HG02798 (cell line): ENCODE data around the gene UBE2G2.

Source experiments
- ATAC-seq: cut with Tn5 transposase; IDR thresholded peaks from one replicate; pipeline ENCODE4 v1.9.1; 2021; ENCODE audit warnings: mild to moderate bottlenecking; ENCODE audit not compliant: unreplicated experiment, poor library complexity

UBE2G2 gene

DNA sequence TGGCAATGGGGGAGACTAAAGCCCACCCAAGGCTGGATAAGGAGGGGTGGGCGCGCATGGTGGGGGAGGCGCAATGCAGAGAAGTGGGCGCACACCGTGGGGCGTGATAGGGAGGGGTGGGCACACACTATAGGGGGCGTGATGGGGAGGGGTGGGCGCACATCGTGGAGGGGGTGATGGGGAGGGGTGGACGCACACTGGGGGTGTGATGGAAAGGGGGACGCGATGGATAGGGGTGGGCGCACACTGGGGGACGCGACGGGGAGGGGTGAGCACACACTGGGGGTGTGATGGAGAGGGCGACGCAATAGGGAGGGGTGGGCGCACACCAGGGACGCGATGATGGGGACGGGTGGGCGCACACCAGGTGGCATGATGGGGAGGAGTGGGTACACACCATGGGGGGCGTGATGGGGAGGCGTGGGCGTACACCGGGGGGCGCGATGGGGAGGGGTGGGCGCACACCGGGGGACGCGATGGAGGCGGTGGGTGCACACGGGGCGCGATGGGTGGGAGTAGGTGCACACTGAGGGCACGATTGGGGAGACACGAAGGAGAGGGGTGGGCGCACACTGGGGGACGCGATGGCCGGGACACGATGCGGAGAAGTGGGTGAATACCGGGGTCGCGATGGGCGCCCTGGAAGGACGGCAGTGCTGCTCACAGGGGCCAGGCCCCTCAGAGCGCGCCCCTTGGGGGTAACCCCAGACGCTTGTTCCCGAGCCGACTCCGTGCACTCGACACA lies 15.3 kb upstream of the UBE2G2 start:
- no peak for ATAC-seq

DNA sequence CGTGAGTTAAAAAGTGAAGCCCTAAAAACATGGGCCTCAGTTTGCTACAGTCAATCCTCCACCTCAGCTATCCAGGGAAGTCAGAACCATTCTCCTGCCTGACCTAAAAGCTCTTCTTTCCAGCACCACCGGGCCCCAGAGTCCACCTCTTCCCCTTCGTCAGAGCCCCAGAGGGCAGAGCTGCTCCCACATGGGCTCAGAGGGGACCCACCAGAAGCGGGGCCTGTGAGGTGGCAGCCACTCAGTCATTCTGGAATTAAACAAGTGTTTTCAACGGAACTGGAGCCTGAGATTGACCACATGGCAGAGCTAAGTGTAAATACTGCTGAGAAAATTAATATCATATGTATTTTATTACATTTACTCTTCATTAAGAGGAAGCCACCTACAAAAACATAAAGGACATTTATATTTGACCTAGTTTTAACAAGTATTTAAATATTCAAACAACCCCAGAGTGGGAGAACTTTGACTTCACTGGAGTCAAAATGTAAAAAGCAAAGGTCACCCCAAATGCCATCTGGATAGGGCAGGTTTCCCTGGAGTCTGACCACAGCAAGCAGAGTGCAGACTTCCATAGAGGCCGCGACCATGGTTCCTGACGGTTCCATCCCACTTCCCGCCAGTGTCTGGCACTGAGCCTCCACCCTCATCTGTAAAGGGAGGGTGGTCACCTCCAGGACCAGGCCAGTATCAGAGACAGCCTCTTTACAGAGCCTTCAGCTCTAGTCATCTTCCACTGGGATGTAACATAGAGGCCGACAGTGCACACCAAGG lies 14.4 kb upstream of the UBE2G2 start:
- no peak for ATAC-seq

DNA sequence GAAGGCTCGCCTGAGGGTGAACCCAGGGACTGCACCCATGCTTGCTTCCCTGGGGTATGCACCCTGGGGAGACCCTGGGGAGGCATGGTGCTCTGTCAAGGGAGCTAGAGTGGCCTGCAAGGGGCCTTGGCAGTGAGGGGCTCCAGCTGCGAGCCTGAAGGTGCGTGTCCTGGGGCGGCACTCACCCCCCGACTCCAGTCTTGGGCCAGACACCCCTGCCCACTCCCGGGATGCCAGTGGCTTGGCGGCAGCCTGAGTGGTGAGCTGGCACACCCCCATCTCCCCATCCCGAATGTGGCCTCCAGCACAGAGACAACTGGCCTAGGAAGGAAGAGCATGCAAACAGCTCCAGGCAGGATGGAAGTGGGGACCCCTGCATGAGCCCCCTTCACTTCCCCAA lies 13.6 kb upstream of the UBE2G2 start:
- no peak for ATAC-seq

DNA sequence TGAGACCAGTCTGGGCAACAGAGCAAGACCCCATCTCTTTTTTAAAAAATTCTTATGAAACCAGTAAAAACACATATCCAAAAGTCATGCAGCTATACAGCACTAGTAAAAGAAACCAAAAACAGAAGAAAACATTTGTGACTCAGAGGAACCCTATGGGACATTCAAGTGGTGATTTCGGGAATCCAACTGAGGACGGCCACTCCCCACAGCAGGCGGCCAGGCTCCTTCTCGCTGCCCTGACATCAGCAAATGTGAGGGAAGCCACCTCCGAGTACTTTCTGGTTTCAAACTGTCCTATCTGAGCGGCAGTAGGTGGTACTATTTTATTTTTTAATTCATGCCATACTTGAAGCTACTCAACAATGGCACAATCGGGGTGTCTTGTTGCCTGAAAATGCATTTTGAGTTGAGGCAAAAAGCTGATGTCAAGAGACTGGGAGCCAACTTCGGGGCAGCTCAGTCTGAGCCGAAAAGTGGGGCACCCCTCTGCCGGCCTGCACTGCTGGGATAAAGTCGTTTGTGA lies 12.9 kb upstream of the UBE2G2 start:
- no peak for ATAC-seq

DNA sequence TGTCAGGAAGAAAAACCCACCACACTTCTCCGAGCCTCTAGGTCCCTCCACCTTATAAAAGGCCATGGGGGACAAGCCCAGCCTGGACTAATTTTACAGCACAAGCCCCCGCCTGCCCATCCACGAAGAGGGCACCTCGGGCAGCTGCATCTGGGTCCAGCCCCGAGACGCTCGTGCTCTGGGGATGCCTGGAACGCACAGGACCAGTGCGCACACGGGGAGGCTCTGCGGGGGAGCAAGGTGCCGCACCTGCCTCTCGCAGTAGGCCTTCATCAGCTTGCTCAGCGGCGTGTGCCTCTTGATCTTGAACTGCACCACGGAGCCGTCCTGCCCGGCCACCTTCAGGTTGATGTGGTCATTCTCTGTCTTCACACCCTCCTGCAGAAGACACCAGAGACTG lies 12.1 kb upstream of the UBE2G2 start:
- ATAC-seq, result no peak

DNA sequence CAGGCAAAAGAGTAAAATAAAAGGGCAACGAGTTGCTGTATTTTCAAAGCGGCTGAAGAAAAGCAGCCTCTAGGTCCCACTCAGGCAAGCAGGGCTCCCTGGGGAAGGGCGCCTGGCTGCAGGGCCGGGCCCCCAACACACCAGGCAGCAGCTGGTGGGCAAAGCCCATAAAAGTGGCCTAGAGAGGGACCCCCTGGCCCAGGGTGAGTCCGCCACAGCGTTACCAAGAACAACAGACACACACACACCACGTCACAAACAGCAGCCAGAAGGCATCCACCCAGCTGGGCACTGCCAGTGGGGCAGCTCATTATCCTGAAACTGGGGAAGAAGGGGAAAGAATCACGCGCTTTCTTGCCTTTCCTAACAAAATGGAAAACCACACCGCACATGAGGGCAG lies 11.5 kb upstream of the UBE2G2 start:
- no peak for ATAC-seq

DNA sequence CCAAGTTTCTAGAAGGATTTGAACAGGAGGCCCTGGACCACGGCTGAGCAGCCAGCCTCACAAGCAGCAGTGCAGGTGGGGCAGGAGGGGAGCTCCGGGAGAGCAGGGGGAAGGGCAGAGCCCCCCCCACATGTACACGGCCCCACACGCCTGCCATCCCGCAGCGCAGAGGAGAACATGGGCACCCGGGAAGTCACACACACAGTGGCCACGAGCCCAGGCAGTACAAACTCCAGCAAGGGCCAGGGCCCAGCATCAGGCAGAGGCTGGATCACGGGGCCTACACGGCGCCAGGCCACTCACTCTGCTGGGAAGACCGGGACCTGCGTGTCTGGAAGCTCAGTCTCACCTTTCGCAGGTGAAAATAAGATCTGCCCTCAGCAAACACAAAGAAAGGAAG lies 11.0 kb upstream of the UBE2G2 start:
- ATAC-seq, result no peak

DNA sequence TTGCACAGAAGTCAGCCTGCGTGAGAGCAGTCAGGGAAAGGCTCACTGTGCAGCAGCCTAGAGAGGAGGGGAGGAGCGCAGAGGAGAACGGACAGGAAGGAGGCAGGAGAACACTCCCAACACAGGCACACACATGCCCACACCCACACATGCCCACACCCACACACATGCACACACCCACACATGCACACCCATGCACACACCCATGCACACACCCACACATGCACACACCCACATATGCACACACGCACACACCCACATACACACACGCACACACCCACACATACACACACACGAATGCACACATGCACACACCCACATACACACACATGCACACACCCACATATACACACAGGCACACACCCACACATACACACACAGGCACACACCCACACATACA lies 9.2 kb upstream of the UBE2G2 start:
- ATAC-seq, result no peak

DNA sequence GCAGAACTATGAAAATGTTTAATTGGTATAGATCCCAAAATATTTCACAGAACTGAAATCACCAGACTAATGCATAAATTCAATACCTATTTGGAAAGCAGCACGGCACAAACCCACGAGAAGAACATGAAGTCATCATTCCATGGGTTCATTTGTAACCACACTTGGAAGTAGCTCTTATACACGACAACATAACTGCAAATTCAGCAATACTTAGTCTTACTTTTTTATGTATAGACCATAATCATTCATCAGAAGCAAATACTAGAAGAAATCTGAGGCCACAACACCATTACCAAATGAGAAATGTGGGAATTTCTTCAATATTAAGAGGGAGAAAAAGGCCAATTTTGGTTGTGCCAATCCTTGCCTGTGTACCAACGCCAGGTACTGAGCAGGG lies 4.2 kb upstream of the UBE2G2 start:
- no peak for ATAC-seq

DNA sequence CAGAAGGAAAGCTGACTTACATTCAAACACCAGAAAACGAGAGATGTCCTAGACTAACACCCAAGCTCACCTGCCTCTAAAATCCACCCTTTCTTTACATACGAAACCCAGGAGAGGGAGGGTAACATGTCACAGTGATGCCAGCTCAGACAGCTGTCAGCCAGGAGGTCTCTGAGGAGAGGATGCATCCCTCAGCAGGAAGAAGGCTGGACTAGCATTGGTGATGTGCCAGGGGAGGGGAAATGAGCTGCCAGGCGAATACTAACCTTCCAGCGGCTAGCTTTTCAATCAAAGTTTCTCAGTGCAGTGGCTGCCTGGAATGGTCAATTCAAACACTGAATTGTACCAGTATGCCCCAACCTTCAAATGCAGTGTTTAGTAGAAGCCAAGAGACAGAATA lies 3.6 kb upstream of the UBE2G2 start:
- no peak for ATAC-seq

DNA sequence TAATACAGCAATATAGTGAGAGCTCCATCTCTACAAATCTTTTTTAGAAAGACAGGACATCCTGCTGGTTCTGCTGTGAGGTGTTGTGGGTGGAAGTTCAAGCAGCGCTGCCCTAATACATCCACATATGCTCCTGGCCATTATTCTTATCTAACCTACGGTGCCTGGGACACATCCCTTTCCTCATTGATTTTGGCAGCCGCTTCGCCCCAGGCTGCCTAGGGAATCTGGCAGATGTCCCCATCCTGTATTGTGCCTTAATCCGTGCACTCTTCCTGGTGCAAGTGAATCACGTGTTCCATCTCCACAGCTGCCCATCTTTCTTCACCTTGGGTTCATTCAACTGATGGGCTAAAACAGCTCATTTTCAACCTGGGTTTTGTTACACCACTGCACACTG lies 3.1 kb upstream of the UBE2G2 start:
- ATAC-seq, result no peak

DNA sequence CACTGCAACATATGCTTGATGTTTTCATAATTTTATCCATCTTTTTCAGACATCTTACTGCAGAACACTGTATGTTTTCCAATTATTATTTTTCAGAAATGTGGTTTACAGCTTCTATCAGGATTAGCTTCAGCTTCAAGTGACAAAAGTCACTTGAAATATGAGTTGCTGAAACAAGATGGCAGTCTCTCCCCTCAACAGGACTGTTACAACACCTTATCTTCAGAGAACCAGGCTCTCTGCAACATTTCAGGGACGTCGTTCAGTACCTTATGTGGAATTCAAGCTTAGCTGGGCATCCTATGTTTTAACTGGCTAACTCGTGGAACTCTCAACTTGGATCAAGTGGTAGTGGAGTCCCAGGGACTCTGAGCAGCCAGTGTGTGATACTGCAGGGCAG lies 2.0 kb upstream of the UBE2G2 start:
- ATAC-seq, result no peak

DNA sequence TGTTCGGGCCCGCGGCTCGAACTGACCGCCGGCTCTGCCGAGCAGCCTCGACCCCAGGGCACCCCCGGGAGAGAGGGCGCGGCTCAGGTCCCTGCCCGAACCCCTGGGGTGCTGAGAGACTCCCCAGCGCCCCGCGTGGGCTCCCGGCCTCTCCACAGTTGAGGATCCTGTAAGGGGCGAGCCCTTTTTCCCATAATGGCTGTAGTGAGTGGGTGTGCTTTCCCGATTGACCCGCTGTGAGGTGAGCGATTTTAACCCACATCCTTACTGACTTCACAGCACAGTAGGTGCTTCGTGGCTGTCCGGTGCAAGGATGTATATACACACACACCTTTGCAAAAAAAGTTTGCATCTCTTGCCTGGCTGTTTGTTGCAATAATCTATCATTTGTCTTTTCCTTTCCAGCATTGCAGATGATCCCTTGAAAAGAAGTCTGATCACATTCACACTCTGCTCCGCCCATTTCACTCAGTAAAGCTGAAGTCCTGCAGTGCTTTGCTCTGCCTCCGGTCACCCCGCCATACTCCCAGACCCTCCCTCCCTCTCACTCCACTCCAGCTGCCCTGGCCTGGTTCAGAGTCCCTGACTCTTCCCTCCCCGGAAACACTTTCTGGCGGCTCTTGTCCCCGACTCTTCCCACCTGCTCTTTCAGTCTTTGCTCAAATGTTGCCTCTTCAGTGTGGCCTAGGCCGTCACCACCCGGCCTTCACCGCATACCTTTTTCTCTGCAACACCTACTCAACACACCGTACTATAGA lies 955 bp upstream of the UBE2G2 start:
- ATAC-seq, result no peak

DNA sequence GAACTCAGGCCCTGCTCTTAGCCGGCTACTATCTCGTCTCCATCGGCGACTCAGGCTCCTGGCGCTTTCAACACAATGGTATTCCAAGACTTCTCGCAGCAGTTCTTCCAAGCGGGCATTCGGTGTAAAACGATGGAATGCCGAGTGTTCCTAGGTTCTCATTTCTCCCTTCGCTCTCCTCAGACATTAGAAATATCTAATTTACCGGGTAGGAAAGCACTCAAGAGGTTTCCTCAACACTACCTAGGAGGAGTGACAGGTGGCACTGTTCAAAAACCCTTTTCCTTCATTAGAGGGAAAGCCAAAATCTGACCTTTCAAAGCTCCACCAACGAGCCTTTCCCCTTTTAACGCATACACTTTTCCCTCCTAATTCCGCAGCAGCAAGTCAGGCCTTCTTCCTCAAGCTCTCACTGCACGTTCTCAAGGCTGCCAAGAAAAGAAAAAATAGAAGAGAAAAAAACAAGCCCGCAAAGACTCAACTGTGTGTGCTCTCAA lies 601 bp downstream of the UBE2G2 start:
- no peak for ATAC-seq

DNA sequence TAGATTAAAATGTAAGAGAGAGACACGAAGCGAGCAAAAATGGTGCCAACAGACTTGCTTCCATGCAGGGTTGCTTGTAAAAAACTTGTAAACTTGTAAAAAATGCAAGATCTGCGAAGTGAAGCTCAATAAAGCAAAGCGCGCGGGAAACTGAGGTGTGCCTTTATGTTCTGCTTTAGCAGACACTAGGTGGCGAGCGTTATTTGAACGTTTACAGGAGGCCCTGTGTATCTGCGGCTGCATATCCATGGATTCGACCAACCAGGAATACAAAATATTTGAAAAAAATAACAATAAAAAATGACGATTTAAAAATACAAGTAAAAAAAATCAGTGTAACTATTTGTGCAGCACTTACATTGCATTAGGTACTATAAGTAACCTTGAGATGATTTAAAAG lies 1.5 kb downstream of the UBE2G2 start:
- no peak for ATAC-seq

DNA sequence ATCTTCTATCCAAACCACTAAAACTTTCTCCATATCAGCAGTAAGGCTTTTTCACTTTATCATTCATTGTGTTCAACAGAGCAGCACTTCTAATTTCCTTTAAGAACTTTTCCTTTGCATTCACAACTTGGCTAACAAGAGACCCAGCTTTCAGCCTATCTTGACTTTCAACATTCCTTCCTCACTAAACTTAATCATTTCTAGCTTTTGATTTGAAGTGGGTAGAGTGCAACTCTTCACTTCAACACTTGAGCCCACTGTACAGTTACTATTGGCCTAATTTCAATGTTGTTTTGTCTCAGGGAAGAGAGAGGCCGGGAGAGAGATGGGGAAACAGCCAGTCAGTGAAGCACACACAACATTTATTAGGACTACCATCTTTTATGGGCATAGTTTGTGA lies 2.0 kb downstream of the UBE2G2 start:
- no peak for ATAC-seq

DNA sequence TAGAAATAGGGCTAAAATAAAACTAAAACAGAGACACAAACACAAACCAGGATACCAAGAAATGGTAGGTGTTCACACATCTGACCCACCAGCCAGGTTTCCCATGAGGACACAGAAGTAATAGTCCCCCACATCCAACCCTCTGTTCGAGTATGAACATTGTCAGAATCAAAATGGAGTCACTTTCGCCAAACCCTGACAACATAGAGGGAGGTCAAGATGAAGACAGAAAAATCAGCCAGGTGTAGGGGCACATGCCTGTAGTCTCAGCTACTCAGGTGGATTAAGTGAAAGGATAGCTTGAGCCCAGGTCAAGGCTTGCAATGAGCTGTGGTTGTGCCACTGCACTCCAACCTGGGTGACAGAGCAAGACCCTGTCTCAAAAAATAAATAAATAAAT lies 3.8 kb downstream of the UBE2G2 start:
- no peak for ATAC-seq

DNA sequence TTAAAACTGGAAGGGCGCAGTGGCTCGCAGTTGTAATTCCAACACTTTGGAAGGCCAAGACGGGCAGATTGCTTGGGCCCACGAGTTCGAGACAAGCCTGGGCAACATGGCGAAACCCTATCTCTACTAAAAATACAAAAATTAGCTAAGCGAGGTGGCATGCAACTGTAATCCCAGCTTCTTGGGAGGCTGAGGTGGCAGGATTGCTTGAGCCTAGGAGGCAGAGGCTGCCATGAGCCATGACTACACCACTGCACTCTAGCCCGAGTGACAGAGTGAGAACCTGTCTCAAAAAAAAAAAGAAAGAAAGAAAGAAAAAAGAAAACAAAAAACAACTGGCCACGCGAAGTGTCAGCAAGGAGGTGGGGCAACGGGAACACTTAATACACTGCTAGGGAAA lies 6.3 kb downstream of the UBE2G2 start:
- no peak for ATAC-seq

DNA sequence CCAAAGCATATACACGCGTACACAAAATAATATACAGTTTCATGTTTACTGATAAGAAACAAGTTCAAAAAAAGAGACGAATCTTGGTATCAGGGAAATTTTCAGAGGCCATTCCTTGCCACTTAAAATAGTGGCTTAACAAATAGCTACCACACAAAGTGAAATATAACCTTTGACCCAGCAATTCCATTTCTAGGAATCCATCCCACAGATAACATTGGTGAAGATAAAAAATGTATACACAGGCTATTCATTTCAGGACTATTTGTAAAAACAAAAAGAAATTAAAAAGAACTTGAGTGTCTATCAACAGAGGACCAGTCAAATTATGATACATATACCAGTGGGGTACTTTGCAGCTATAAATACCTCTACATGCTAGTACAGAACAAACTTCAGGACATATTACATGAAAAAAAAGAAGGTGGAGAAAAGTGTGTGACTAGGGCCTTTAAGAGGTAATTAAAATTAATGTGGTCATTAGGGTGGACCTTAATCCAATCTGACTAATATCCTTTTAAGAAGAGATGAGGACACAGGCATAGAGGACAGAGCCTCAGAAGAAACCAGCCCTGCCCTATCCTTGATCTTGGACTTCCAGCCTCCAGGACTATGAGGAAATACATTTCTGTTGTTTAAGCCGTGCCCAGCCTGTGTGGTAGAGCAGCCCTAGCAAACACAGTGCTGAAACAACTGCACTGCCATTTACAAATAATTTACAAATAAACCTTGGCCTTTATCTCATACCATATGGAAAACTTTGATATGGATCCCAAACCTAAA lies 7.8 kb downstream of the UBE2G2 start:
- ATAC-seq, result no peak
